HepG2 (cell line): ENCODE data around the gene ASPHD1. TPM values are rescaled to one million over a fixed set of nuclear protein-coding genes. Genes with fewer than 3 reads are reported as not detected.

Experiments
- AGO1 ChIP-seq: fragments of 200-400 bp; formaldehyde crosslinking; IDR thresholded peaks from 2 replicates; pipeline ENCODE4 v1.6.1; 2017; ENCODE audit warnings: mild to moderate bottlenecking, low read depth, low read length, moderate library complexity; ENCODE audit not compliant: poor library complexity, severe bottlenecking
- ELF4 ChIP-seq: sonication (generic); formaldehyde crosslinking; IDR thresholded peaks from 2 replicates; pipeline ENCODE4 v1.5.0; 2020; ENCODE audit warnings: missing genetic modification reagents, mild to moderate bottlenecking, moderate library complexity, borderline replicate concordance
- FOSL1 ChIP-seq: sonication (generic); formaldehyde crosslinking; IDR thresholded peaks from 2 replicates; pipeline ENCODE4 v1.9.0; 2021; ENCODE audit warnings: missing genetic modification reagents, borderline replicate concordance
- FOXP1 ChIP-seq, 2 experiments: fragments of 450-650 bp in 1 of 2; IDR thresholded peaks; 2 replicates each; pipeline ENCODE4 v1.6.1; 2017 to 2018; ENCODE audit warnings: antibody characterized with exemption in 1 of 2
- HNRNPLL ChIP-seq: fragments of 200-400 bp; formaldehyde crosslinking; IDR thresholded peaks from 2 replicates; pipeline ENCODE4 v1.6.1; 2017; ENCODE audit warnings: mild to moderate bottlenecking, low read depth, low read length; ENCODE audit not compliant: poor library complexity, severe bottlenecking
- KAT8 ChIP-seq: IDR thresholded peaks from 2 replicates; pipeline ENCODE4 v1.6.1; 2016; ENCODE audit warnings: missing genetic modification reagents, missing compliant biosample characterization
- MED1 ChIP-seq: sonication (generic); formaldehyde crosslinking; IDR thresholded peaks from 2 replicates; pipeline ENCODE4 v1.4.0; 2020; ENCODE audit warnings: missing genetic modification reagents
- NFE2L2 ChIP-seq: fragments of 150-350 bp; IDR thresholded peaks from 2 replicates; pipeline ENCODE4 v1.6.1; 2014; ENCODE audit warnings: low read length
- PHF5A ChIP-seq: IDR thresholded peaks from one replicate; pipeline ENCODE4 v1.6.1; 2018; ENCODE audit warnings: low read depth, missing genetic modification reagents; ENCODE audit not compliant: unreplicated experiment
- SAFB2 ChIP-seq: sonication (generic); formaldehyde crosslinking; IDR thresholded peaks from 2 replicates; pipeline ENCODE4 v1.5.1; 2020; ENCODE audit warnings: missing genetic modification reagents, low read depth, mild to moderate bottlenecking, borderline replicate concordance
- ZNF101 ChIP-seq: sonication (generic); formaldehyde crosslinking; IDR thresholded peaks from 2 replicates; pipeline ENCODE4 v1.4.0; 2020; ENCODE audit warnings: mild to moderate bottlenecking, low read depth, missing genetic modification reagents, borderline replicate concordance
- ZNF496 ChIP-seq: sonication (generic); formaldehyde crosslinking; IDR thresholded peaks from 2 replicates; pipeline ENCODE4 v1.8.1; 2023; ENCODE audit warnings: mild to moderate bottlenecking, moderate library complexity, missing genetic modification reagents; ENCODE audit not compliant: insufficient replicate concordance
- ZNF567 ChIP-seq: sonication (generic); formaldehyde crosslinking; IDR thresholded peaks from 2 replicates; pipeline ENCODE4 v1.8.1; 2023; ENCODE audit warnings: mild to moderate bottlenecking, missing genetic modification reagents, borderline replicate concordance
- ZNF747 ChIP-seq: sonication (generic); formaldehyde crosslinking; IDR thresholded peaks from 2 replicates; pipeline ENCODE4 v1.8.1; 2023; ENCODE audit warnings: missing genetic modification reagents, mild to moderate bottlenecking, borderline replicate concordance
- polyA plus RNA-seq, 8 experiments: library from polyadenylated mRNA; depleted of rRNA in 3 of 8; stranded (reverse) in 7 of 8; unstranded in 1 of 8; fragments of >200 nt; fragmentation: Illumina TruSeq in 4 of 8; extraction: Trizol in 4 of 8; gene quantifications; 2 replicates each; pipeline versions ENCODE4 v1.2.1 to v1.2.3, GENCODE V29; 2011 to 2016; ENCODE audit warnings: low read depth in 4 of 8, missing spikeins in 1 of 8, mixed read lengths in 1 of 8; ENCODE audit not compliant: insufficient read depth in 1 of 8
- total RNA-seq, 5 experiments: library from RNA; depleted of rRNA; stranded (reverse); fragments of >200 nt; fragmentation: Illumina TruSeq; extraction: Trizol; gene quantifications; 2 replicates each; pipeline ENCODE4 v1.2.3, GENCODE V29; 2016; ENCODE audit warnings: low read depth in 1 of 5
- TF ChIP-seq, protein P1 (sequence below): sonication (generic); formaldehyde crosslinking; IDR thresholded peaks from 2 replicates; pipeline ENCODE4 v1.5.1; 2020; ENCODE audit warnings: mild to moderate bottlenecking, missing genetic modification reagents, borderline replicate concordance
- TF ChIP-seq, protein P2 (sequence below), 2 experiments: fragments of 450-650 bp in 1 of 2; sonication (generic) in 1 of 2; formaldehyde crosslinking; IDR thresholded peaks; 2 replicates each; pipeline versions ENCODE4 v1.5.0 to v1.8.0; 2020 to 2022; ENCODE audit warnings: mild to moderate bottlenecking in 1 of 2, missing genetic modification reagents in 1 of 2
- TF ChIP-seq, protein P3 (sequence below): sonication (generic); formaldehyde crosslinking; conservative IDR thresholded peaks from 2 replicates; pipeline ENCODE4 v1.8.1; 2023; ENCODE audit warnings: missing genetic modification reagents
- TF ChIP-seq, protein P4 (sequence below): sonication (generic); formaldehyde crosslinking; IDR thresholded peaks from 2 replicates; pipeline ENCODE4 v1.5.0; 2020; ENCODE audit warnings: missing genetic modification reagents, mild to moderate bottlenecking, borderline replicate concordance

Gene ASPHD1
- total and polyA plus RNA-seq, 2 of the 13 experiments (the other 11 are each of a cell fraction or from before 2014, with no cell fraction given), result 13.1 to 19.7 TPM

DNA sequence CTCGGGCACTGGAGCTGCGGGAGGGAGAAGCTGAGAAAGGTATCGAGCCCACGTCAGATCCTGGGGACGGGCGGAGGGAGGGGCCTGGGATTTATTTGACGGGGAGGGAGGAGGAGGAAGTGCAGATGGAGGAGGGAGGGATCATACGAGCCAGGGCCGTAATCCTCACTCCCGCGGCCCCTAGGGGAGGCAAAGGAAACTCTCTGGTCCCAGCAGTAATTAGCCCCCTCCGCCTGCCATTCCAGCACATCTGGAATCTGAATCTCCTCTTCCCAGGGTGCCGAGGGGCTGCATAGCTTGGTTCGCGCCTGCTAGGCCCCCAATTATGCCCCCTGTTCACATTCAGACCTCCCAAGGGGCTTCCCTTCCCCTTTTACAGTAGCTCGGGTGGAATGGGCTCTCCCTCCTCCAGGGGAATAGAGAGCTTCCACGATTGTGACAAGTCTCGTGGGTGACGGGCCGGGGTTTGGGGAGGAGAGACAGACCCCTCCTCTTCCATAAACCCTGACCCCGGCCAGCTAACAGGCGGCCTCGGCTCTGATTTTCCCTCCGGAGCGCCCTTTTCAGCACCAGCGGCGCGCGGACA lies 679 bp upstream of the ASPHD1 start, which contains the start of gene SEZ6L2 (continued):
- TF ChIP-seq, protein P1, sequence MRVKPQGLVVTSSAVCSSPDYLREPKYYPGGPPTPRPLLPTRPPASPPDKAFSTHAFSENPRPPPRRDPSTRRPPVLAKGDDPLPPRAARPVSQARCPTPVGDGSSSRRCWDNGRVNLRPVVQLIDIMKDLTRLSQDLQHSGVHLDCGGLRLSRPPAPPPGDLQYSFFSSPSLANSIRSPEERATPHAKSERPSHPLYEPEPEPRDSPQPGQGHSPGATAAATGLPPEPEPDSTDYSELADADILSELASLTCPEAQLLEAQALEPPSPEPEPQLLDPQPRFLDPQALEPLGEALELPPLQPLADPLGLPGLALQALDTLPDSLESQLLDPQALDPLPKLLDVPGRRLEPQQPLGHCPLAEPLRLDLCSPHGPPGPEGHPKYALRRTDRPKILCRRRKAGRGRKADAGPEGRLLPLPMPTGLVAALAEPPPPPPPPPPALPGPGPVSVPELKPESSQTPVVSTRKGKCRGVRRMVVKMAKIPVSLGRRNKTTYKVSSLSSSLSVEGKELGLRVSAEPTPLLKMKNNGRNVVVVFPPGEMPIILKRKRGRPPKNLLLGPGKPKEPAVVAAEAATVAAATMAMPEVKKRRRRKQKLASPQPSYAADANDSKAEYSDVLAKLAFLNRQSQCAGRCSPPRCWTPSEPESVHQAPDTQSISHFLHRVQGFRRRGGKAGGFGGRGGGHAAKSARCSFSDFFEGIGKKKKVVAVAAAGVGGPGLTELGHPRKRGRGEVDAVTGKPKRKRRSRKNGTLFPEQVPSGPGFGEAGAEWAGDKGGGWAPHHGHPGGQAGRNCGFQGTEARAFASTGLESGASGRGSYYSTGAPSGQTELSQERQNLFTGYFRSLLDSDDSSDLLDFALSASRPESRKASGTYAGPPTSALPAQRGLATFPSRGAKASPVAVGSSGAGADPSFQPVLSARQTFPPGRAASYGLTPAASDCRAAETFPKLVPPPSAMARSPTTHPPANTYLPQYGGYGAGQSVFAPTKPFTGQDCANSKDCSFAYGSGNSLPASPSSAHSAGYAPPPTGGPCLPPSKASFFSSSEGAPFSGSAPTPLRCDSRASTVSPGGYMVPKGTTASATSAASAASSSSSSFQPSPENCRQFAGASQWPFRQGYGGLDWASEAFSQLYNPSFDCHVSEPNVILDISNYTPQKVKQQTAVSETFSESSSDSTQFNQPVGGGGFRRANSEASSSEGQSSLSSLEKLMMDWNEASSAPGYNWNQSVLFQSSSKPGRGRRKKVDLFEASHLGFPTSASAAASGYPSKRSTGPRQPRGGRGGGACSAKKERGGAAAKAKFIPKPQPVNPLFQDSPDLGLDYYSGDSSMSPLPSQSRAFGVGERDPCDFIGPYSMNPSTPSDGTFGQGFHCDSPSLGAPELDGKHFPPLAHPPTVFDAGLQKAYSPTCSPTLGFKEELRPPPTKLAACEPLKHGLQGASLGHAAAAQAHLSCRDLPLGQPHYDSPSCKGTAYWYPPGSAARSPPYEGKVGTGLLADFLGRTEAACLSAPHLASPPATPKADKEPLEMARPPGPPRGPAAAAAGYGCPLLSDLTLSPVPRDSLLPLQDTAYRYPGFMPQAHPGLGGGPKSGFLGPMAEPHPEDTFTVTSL (CRISPR knock-in tag), result no peak
- TF ChIP-seq HNRNPLL (no peak), FOXP1 (IDR thresholded peaks at IDR 0.05) (no peak), FOXP1 (CRISPR knock-in tag; IDR thresholded peaks at IDR 0.05) (no peak), ZNF567 (CRISPR knock-in tag) (0 out of 2 replicates have a peak, but pooled peaks have one; percentile 27), ZNF496 (CRISPR knock-in tag) (no peak), SAFB2 (CRISPR knock-in tag) (no peak; the same call in 1 of the 2 replicates), ZNF101 (CRISPR knock-in tag) (no peak), AGO1 (no peak), KAT8 (CRISPR knock-in tag) (peak; percentile 21), ELF4 (peak; percentile 72; the same call in 1 of the 2 replicates), NFE2L2 (no peak), MED1 (CRISPR knock-in tag) (peak; percentile 78), FOSL1 (CRISPR knock-in tag) (peak; percentile 57; the same call in 1 of the 2 replicates), ZNF747 (0 out of 2 replicates have a peak, but pooled peaks have one; percentile 73), PHF5A (no peak)
- TF ChIP-seq, protein P2, sequence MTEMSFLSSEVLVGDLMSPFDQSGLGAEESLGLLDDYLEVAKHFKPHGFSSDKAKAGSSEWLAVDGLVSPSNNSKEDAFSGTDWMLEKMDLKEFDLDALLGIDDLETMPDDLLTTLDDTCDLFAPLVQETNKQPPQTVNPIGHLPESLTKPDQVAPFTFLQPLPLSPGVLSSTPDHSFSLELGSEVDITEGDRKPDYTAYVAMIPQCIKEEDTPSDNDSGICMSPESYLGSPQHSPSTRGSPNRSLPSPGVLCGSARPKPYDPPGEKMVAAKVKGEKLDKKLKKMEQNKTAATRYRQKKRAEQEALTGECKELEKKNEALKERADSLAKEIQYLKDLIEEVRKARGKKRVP (CRISPR knock-in tag; IDR thresholded peaks at IDR 0.05), result peak in 1 of 2 experiments; percentile 59; a peak in 1 of 4 replicates
- TF ChIP-seq, protein P3, sequence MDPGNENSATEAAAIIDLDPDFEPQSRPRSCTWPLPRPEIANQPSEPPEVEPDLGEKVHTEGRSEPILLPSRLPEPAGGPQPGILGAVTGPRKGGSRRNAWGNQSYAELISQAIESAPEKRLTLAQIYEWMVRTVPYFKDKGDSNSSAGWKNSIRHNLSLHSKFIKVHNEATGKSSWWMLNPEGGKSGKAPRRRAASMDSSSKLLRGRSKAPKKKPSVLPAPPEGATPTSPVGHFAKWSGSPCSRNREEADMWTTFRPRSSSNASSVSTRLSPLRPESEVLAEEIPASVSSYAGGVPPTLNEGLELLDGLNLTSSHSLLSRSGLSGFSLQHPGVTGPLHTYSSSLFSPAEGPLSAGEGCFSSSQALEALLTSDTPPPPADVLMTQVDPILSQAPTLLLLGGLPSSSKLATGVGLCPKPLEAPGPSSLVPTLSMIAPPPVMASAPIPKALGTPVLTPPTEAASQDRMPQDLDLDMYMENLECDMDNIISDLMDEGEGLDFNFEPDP (CRISPR knock-in tag), result 0 out of 2 replicates have a peak, but pooled peaks have one; percentile 93
- TF ChIP-seq, protein P4, sequence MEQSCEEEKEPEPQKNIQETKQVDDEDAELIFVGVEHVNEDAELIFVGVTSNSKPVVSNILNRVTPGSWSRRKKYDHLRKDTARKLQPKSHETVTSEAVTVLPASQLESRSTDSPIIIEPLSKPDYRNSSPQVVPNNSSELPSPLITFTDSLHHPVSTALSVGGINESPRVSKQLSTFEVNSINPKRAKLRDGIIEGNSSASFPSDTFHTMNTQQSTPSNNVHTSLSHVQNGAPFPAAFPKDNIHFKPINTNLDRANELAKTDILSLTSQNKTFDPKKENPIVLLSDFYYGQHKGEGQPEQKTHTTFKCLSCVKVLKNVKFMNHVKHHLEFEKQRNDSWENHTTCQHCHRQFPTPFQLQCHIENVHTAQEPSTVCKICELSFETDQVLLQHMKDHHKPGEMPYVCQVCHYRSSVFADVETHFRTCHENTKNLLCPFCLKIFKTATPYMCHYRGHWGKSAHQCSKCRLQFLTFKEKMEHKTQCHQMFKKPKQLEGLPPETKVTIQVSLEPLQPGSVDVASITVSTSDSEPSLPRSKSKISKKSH, result 0 out of 2 replicates have a peak, but pooled peaks have one; percentile 19
